A549 treated with DMSO at 1 μM for 4 hours (cell line): ENCODE measurements around the gene RNF128. TPM values are rescaled to one million over a fixed set of nuclear protein-coding genes. Genes with fewer than 3 reads are reported as not detected.

ENCODE experiments used
- total RNA-seq: library from RNA; stranded (reverse); fragments of 200-300 nt; extraction: Qiagen RNA extraction; gene quantifications from 5 replicates; pipeline ENCODE4 v1.2.3, GENCODE V29; 2022; ENCODE audit warnings: low read depth

RNF128 gene, protein sequence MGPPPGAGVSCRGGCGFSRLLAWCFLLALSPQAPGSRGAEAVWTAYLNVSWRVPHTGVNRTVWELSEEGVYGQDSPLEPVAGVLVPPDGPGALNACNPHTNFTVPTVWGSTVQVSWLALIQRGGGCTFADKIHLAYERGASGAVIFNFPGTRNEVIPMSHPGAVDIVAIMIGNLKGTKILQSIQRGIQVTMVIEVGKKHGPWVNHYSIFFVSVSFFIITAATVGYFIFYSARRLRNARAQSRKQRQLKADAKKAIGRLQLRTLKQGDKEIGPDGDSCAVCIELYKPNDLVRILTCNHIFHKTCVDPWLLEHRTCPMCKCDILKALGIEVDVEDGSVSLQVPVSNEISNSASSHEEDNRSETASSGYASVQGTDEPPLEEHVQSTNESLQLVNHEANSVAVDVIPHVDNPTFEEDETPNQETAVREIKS
- 0.05 to 0.09 TPM (median 0.08 TPM) in 3 of 5 replicates, not detected in the others for total RNA-seq

GRCh38 chrX:106726485-106727437 is at the start of gene RNF128:
TSS of gene RNF128 (plus strand) at chrX:106726701. CDS start at chrX:106726914, 213 bp downstream.

GRCh38 chrX:106802388-106803275 is 76.1 kb downstream of the RNF128 start, which contains the start of gene TBC1D8B:
TSS of gene TBC1D8B (plus strand) at chrX:106802673. CDS start at chrX:106802854, 181 bp downstream.

Other genes starting within 250 kb of the RNF128 start
- 0.03 to 0.07 TPM (median 0.05 TPM) in 4 of 5 replicates, not detected in the other for gene RADX, start 114.7 kb upstream of the RNF128 start, total RNA-seq
- 1.2 to 2.0 TPM (median 1.7 TPM) in 5 replicates for gene TBC1D8B, start 76.0 kb downstream of the RNF128 start, total RNA-seq
- 0.08 to 0.11 TPM in 2 of 5 replicates, not detected in the others for gene RIPPLY1, start 176.6 kb downstream of the RNF128 start, total RNA-seq
- gene CLDN2, start 193.7 kb downstream of the RNF128 start, total RNA-seq: 8.5 to 9.6 TPM (median 9.1 TPM) in 5 replicates